PC-3 (cell line): ENCODE data around the gene IQCE. TPM values are rescaled to one million over a fixed set of nuclear protein-coding genes. Genes with fewer than 3 reads are reported as not detected.
A peak's percentile ranks its signal among the peaks of the same experiment; 100 is the strongest.

Experiments used
- ATAC-seq: fragments of 200-7000 bp; cut with Tn5 transposase; 2 replicates; pipeline ENCODE4 v1.9.1; 2020; ENCODE audit warnings: mild to moderate bottlenecking, moderate library complexity
- BruUV-seq: library from RNA; stranded (reverse); fragments of 400-500 nt; replicated peaks from 2 replicates; lab custom pipeline; 2021; lab: Mats Ljungman, UMichigan
- CTCF ChIA-PET: fragments of 300-600 bp; sonication (Branson Sonifier 250); formaldehyde crosslinking; loops from one replicate; lab custom pipeline; 2022; ENCODE audit warnings: antibody characterized with exemption; lab: Charles Lee
- POLR2A ChIA-PET: fragments of 300-600 bp; sonication (Branson Sonifier 250); formaldehyde crosslinking; loops from one replicate; lab custom pipeline; 2022; ENCODE audit warnings: antibody characterized with exemption; ENCODE audit not compliant: unreplicated experiment; lab: Charles Lee
- DNase-seq: peaks from one replicate; pipeline ENCODE4 v3.0.0-alpha.2; 2015
- H2AFZ ChIP-seq: fragments of 300-600 bp; sonication (generic); 2 replicates; pipeline ENCODE4 v1.6.0; 2016; ENCODE audit warnings: antibody characterized with exemption, low read length
- H3F3A ChIP-seq: fragments of 300-600 bp; sonication (generic); one replicate; pipeline ENCODE4 v1.6.0; 2017; ENCODE audit warnings: antibody characterized with exemption, low read length, control low read depth, mild to moderate bottlenecking; ENCODE audit not compliant: unreplicated experiment
- H3K27ac ChIP-seq: fragments of 300-600 bp; sonication (generic); 2 replicates; pipeline ENCODE4 v1.5.1; 2016; ENCODE audit warnings: mild to moderate bottlenecking, low read length
- H3K27me3 ChIP-seq: fragments of 300-600 bp; sonication (generic); 2 replicates; pipeline ENCODE4 v1.6.1; 2016; ENCODE audit warnings: low read length, mixed read lengths
- H3K36me3 ChIP-seq: fragments of 300-600 bp; sonication (generic); 2 replicates; pipeline ENCODE4 v1.6.1; 2016; ENCODE audit warnings: low read depth, mixed run types, low read length, mixed read lengths
- H3K4me1 ChIP-seq: fragments of 300-600 bp; sonication (generic); 2 replicates; pipeline ENCODE4 v1.5.1; 2016; ENCODE audit warnings: low read length; ENCODE audit not compliant: insufficient read depth
- H3K4me2 ChIP-seq: fragments of 300-600 bp; sonication (generic); 2 replicates; pipeline ENCODE4 v1.6.0; 2016; ENCODE audit warnings: low read length
- H3K4me3 ChIP-seq: fragments of 300-600 bp; sonication (generic); 2 replicates; pipeline ENCODE4 v1.5.1; 2016; ENCODE audit warnings: mild to moderate bottlenecking, low read length, mixed read lengths
- H3K79me2 ChIP-seq: fragments of 300-600 bp; sonication (generic); 2 replicates; pipeline ENCODE4 v1.6.1; 2017; ENCODE audit warnings: low read length, mixed read lengths
- H3K9ac ChIP-seq: fragments of 300-600 bp; sonication (generic); 2 replicates; pipeline ENCODE4 v1.6.0; 2016; ENCODE audit warnings: mild to moderate bottlenecking, low read length
- H3K9me2 ChIP-seq: fragments of 300-600 bp; sonication (generic); replicated peaks from 2 replicates; pipeline ENCODE4 v1.6.1; 2016; ENCODE audit warnings: mixed run types, low read length, mixed read lengths
- H3K9me3 ChIP-seq: fragments of 300-600 bp; sonication (generic); 2 replicates; pipeline ENCODE4 v1.6.1; 2016; ENCODE audit warnings: low read length, mixed read lengths
- H4K20me1 ChIP-seq: fragments of 300-600 bp; sonication (generic); 2 replicates; pipeline ENCODE4 v1.6.1; 2016; ENCODE audit warnings: low read length, mixed read lengths
- EZH2 ChIP-seq: fragments of 300-600 bp; sonication (generic); IDR thresholded peaks from one replicate; pipeline ENCODE4 v1.6.1; 2017; ENCODE audit warnings: antibody characterized with exemption, mild to moderate bottlenecking, low read length; ENCODE audit not compliant: unreplicated experiment
- EZH2phosphoT487 ChIP-seq: fragments of 300-600 bp; sonication (generic); IDR thresholded peaks from 2 replicates; pipeline ENCODE4 v1.6.1; 2018; ENCODE audit warnings: mild to moderate bottlenecking, antibody characterized with exemption, low read length, borderline replicate concordance
- intact Hi-C: fragments of 100-400 bp; cut with micrococcal nuclease; formaldehyde crosslinking; loops from 2 replicates; pipeline ENCODE4 v1.9.0; 2023
- total RNA-seq: library from RNA; depleted of rRNA; stranded (reverse); fragments of >200 nt; gene quantifications from 2 replicates; pipeline ENCODE4 v1.2.3, GENCODE V29; 2014
- TF ChIP-seq, protein P1 (sequence below): fragments of 300-600 bp; sonication (generic); conservative IDR thresholded peaks from 2 replicates; pipeline ENCODE4 v1.5.1; 2017; ENCODE audit warnings: antibody characterized with exemption, low read depth, mild to moderate bottlenecking, low read length

The IQCE gene
- total RNA-seq, 1 experiment from 2014 or later: 9.7 TPM

DNA sequence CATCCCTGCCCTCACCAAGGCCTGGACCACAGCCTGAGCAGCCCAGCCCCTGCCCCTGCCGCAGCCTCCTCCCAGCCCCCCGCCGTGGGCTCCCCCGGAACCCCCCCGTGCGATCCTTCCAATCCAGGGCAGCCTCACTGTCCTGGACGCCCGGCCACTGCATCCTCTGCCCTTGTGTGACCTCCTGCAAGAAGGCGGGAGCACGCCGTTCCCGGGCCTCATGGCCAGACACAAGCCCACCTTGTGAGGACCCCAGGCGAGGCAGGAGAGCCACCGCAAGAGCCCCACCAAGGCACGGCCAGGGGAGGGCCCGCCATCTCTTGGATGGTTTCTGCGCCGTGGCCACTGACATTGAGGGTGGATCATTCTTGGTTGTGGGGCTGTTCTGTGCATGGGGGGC, 47.0 kb upstream of the IQCE start:
- no peaks in the 10 kb centered on the region for H3K9me2 ChIP-seq
- intact Hi-C loops: no loop called here
- ATAC-seq: peak; percentile 17; the same call in 1 of the 2 replicates
- no peaks in the 10 kb centered on the region for H3K27me3 ChIP-seq
- H3K36me3 ChIP-seq: no peaks in the 10 kb centered on the region
- H3K4me3 ChIP-seq: no peak overlapping the region; the same call in 1 of the 2 replicates
- no peaks in the 10 kb centered on the region for H3K79me2 ChIP-seq
- no peak overlapping the region for H3K9ac ChIP-seq
- ChIA-PET CTCF (no interaction called here), POLR2A (no interaction called here)
- H3K4me2 ChIP-seq: peak overlapping the region; percentile 75
- no peak for DNase-seq
- no peaks in the 10 kb centered on the region for H3K9me3 ChIP-seq
- H3F3A ChIP-seq: no peaks in the 10 kb centered on the region
- no peak for TF ChIP-seq EZH2phosphoT487
- TF ChIP-seq, protein P1, sequence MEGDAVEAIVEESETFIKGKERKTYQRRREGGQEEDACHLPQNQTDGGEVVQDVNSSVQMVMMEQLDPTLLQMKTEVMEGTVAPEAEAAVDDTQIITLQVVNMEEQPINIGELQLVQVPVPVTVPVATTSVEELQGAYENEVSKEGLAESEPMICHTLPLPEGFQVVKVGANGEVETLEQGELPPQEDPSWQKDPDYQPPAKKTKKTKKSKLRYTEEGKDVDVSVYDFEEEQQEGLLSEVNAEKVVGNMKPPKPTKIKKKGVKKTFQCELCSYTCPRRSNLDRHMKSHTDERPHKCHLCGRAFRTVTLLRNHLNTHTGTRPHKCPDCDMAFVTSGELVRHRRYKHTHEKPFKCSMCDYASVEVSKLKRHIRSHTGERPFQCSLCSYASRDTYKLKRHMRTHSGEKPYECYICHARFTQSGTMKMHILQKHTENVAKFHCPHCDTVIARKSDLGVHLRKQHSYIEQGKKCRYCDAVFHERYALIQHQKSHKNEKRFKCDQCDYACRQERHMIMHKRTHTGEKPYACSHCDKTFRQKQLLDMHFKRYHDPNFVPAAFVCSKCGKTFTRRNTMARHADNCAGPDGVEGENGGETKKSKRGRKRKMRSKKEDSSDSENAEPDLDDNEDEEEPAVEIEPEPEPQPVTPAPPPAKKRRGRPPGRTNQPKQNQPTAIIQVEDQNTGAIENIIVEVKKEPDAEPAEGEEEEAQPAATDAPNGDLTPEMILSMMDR: no peak
- no peak for TF ChIP-seq EZH2
- H3K4me1 ChIP-seq: peaks cover 14% of the 10 kb centered on the region
- no peak overlapping the region for H3K27ac ChIP-seq
- BruUV-seq: no TSS peak
- no peaks in the 10 kb centered on the region for H4K20me1 ChIP-seq
- peak overlapping the region; percentile 51; the same call in 1 of the 2 replicates for H2AFZ ChIP-seq

DNA sequence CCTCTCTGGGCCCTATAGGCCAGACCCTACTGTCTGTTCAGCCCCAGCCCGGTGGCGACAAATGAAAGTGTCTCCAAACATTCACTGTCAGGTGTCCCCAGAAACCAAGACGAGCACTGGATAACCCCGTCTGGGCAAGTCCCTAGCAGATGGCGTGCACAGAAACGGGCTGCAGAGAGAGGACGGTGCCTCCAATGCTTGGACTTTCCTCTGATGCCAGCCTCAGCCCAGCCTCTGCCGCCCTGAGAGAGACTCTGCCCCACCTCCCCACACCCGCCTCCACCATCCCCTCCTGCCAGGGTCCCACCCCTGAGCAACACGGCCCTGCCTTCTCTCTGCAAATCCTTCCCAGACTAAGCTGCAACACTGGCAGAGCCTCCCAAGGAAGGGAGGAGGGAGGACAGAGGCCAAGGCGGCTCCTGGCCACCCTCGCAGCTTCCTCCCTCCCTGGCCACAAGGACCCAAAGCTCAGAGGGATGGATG, 46.6 kb upstream of the IQCE start:
- Histone ChIP-seq H3K9me3 (no peaks in the 10 kb centered on the region), H3K4me2 (peak overlapping the region; percentile 75; the same call in 1 of the 2 replicates), H3K9me2 (no peaks in the 10 kb centered on the region), H3K36me3 (no peaks in the 10 kb centered on the region), H3K9ac (no peak overlapping the region), H3F3A (no peaks in the 10 kb centered on the region), H3K4me1 (peaks cover 18% of the 10 kb centered on the region), H3K4me3 (no peak overlapping the region), H3K27ac (no peak overlapping the region), H3K79me2 (no peaks in the 10 kb centered on the region), H3K27me3 (no peaks in the 10 kb centered on the region), H2AFZ (peak overlapping the region; percentile 51; the same call in 1 of the 2 replicates), H4K20me1 (no peaks in the 10 kb centered on the region)
- ATAC-seq (peak; percentile 36), DNase-seq (no peak)
- no TSS peak for BruUV-seq
- CTCF ChIA-PET: interaction anchor here (0.7 kb wide), 1 partner anchor 12 kb away, joined by 3 read pairs; no protein-coding TSS in a partner anchor
- intact Hi-C loops: no loop called here
- TF ChIP-seq, protein P1: no peak
- no peak for TF ChIP-seq EZH2
- POLR2A ChIA-PET: no interaction called here

DNA sequence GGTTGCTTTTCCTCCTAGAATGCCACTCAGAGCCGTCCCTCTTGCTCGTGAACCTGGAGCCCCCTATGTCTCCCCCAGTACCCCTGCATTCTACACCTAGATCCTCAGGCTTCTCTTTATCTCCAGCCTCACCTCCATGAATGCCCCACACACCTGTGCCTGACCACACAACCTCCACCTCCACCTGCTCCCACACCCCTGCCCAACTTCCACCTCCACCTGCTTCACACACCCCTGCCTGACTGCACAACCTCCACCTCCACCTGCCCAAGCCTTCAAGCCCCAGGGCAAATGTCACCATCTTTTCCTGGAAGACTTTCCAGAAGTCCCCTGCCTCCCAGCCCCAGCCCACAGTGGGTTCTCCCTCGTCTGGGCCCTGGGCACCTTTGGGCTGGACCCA, 46.1 kb upstream of the IQCE start:
- Histone ChIP-seq H3K79me2 (no peaks in the 10 kb centered on the region), H3F3A (no peaks in the 10 kb centered on the region), H3K9ac (no peak overlapping the region), H3K27me3 (no peaks in the 10 kb centered on the region), H3K4me1 (peaks cover 23% of the 10 kb centered on the region), H3K27ac (no peak overlapping the region), H3K9me2 (no peaks in the 10 kb centered on the region), H3K9me3 (no peaks in the 10 kb centered on the region), H3K36me3 (no peaks in the 10 kb centered on the region), H3K4me2 (no peak overlapping the region), H2AFZ (no peak overlapping the region), H4K20me1 (no peaks in the 10 kb centered on the region), H3K4me3 (no peak overlapping the region)
- CTCF ChIA-PET: interaction anchor here (0.7 kb wide), 1 partner anchor 11 kb away, joined by 3 read pairs; no protein-coding TSS in a partner anchor
- TF ChIP-seq EZH2phosphoT487: no peak
- no peak for TF ChIP-seq EZH2
- TF ChIP-seq, protein P1: no peak
- POLR2A ChIA-PET: no interaction called here
- BruUV-seq: no TSS peak
- intact Hi-C loops: no loop called here
- ATAC-seq (no peak), DNase-seq (no peak)
